Upper lobe of left lung (tissue), 6 donors: Measurements from ENCODE around the gene DLAT. TPM values are rescaled to one million over a fixed set of nuclear protein-coding genes. Genes with fewer than 3 reads are reported as not detected.
"Not testable (repeated sequence)": the region's sequence is repeated elsewhere in the genome, so short reads cannot be mapped to it uniquely, and the experiment has no call there.

ENCODE experiments used
- ATAC-seq, 2 donors: fragments of 200-7000 bp; cut with Tn5 transposase; one replicate each; pipeline ENCODE4 v1.9.1; 2022; ENCODE audit warnings: mild to moderate bottlenecking in 2 of 2, moderate library complexity in 2 of 2; ENCODE audit not compliant: low FRiP score in 2 of 2
- DNase-seq, 2 donors: peaks; one replicate each; pipeline ENCODE4 v3.0.0-alpha.2; 2019 to 2020
- H3K27ac ChIP-seq, 4 donors: fragments of 200-600 bp; sonication (generic); one replicate each; pipeline ENCODE4 v1.5.1; 2016 to 2019
- H3K27me3 ChIP-seq, 4 donors: fragments of 200-600 bp; sonication (generic); one replicate each; pipeline ENCODE4 v1.5.1; 2017 to 2019
- H3K36me3 ChIP-seq, 4 donors: fragments of 200-600 bp; sonication (generic); one replicate each; pipeline ENCODE4 v1.5.1; 2016 to 2019
- H3K4me1 ChIP-seq, 4 donors: fragments of 200-600 bp; sonication (generic); one replicate each; pipeline ENCODE4 v1.5.1; 2018 to 2019
- H3K4me3 ChIP-seq, 4 donors: fragments of 200-600 bp; sonication (generic); one replicate each; pipeline ENCODE4 v1.5.1; 2017 to 2019; ENCODE audit warnings: mild to moderate bottlenecking in 2 of 4, moderate library complexity in 1 of 4
- H3K9me3 ChIP-seq, 4 donors: fragments of 200-600 bp; sonication (generic); one replicate each; pipeline ENCODE4 v1.5.1; 2018 to 2019
- CTCF ChIP-seq, 6 experiments: fragments of 450-650 bp in 4 of 6; fragments of 200-600 bp in 2 of 6; sonication (generic) in 2 of 6; IDR thresholded peaks; one replicate each; pipeline ENCODE4 v1.5.1; 2016 to 2019; ENCODE audit warnings: antibody characterized with exemption in 6 of 6
- EP300 ChIP-seq, 4 donors: sonication (generic); formaldehyde crosslinking; IDR thresholded peaks; one replicate each; pipeline ENCODE4 v1.5.1; 2017; ENCODE audit warnings: antibody characterized with exemption in 4 of 4, control low read depth in 2 of 4
- POLR2A ChIP-seq, 4 donors: fragments of 450-650 bp; IDR thresholded peaks; one replicate each; pipeline ENCODE4 v1.5.1; 2016 to 2017; ENCODE audit warnings: antibody characterized with exemption in 4 of 4, mild to moderate bottlenecking in 2 of 4
- POLR2AphosphoS5 ChIP-seq, 2 donors: sonication (generic); formaldehyde crosslinking; IDR thresholded peaks; one replicate each; pipeline ENCODE4 v1.5.1; 2017; ENCODE audit warnings: antibody characterized with exemption in 2 of 2
- WGBS, 2 donors: methylation state at CpG; one replicate each; pipeline ENCODE4 v1.1.5; 2017 to 2018; 5-methylcytosine and 5-hydroxymethylcytosine counted together
- total RNA-seq, 6 donors: library from RNA; depleted of rRNA in 4 of 6; stranded (reverse); fragments of >200 nt in 4 of 6; gene quantifications; one replicate each; pipeline versions ENCODE4 v1.1.0 to v1.2.1, GENCODE V29; 2016 to 2021
- donor health status: DM: no; HTN: no; CAD: no; lungs with moderate emphysema.
- donor health status: DM: no; HTN: yes; CAD: no; lungs with severe emphysema.

DLAT gene
- total RNA-seq, 6 donors from 2014 or later, result 12.6 to 37.7 (median 27.2) TPM

- 91 to 93% methylated on average over 5 of the region's 5 CpGs for WGBS, 2 donors
- Histone ChIP-seq H3K9me3 (no peaks in the 10 kb centered on the region), H3K27me3 (no peaks in the 10 kb centered on the region), H3K36me3 (peaks cover 0 to 33% (median 5%) of the 10 kb centered on the region in 4 donors), H3K27ac (no peak overlapping the region), H3K4me1 (peaks cover 0 to 6% (median 3%) of the 10 kb centered on the region in 4 donors), H3K4me3 (no peak overlapping the region)
- TF ChIP-seq EP300 (IDR thresholded peaks at IDR 0.05) (no peak), CTCF (IDR thresholded peaks at IDR 0.05) (no peak), POLR2AphosphoS5 (IDR thresholded peaks at IDR 0.05) (no peak), POLR2A (IDR thresholded peaks at IDR 0.05) (no peak)
- DNase-seq (no peak), ATAC-seq (no peak)
Measured at GRCh38 chr11:112019066-112019465, 6.1 kb upstream of the DLAT start.

GRCh38 chr11:112023104-112023503, 2.1 kb upstream of the DLAT start:
- WGBS, 2 donors, result 87 to 92% methylated on average over 3 of the region's 3 CpGs
- H3K36me3 ChIP-seq, result peaks cover 0 to 31% (median 5%) of the 10 kb centered on the region in 4 donors
- H3K4me1 ChIP-seq, result peaks cover 10 to 16% (median 12%) of the 10 kb centered on the region in 4 donors
- no peaks in the 10 kb centered on the region for H3K27me3 ChIP-seq
- DNase-seq (no peak), ATAC-seq (no peak)
- no peak overlapping the region for H3K4me3 ChIP-seq
- no peak overlapping the region for H3K27ac ChIP-seq
- no peaks in the 10 kb centered on the region for H3K9me3 ChIP-seq
- TF ChIP-seq EP300 (IDR thresholded peaks at IDR 0.05) (no peak), POLR2A (IDR thresholded peaks at IDR 0.05) (no peak), POLR2AphosphoS5 (IDR thresholded peaks at IDR 0.05) (no peak), CTCF (IDR thresholded peaks at IDR 0.05) (no peak)

GRCh38 chr11:112024178-112024772, 933 bp upstream of the DLAT start:
- no peak for TF ChIP-seq POLR2A (IDR thresholded peaks at IDR 0.05)
- TF ChIP-seq EP300 (IDR thresholded peaks at IDR 0.05), result no peak
- TF ChIP-seq CTCF (IDR thresholded peaks at IDR 0.05), result no peak
- no peak for TF ChIP-seq POLR2AphosphoS5 (IDR thresholded peaks at IDR 0.05)
- ATAC-seq, result peak in 1 of 2 donors; percentile 35
- Histone ChIP-seq H3K27me3 (no peaks in the 10 kb centered on the region), H3K27ac (peak overlapping the region; percentile 79 to 94 (median 91)), H3K9me3 (no peaks in the 10 kb centered on the region), H3K4me3 (peak overlapping the region; percentile 82 to 94 (median 92)), H3K4me1 (peaks cover 10 to 16% (median 12%) of the 10 kb centered on the region in 4 donors), H3K36me3 (peaks cover 1 to 31% (median 12%) of the 10 kb centered on the region in 4 donors)
- 11 to 16% methylated on average over 10 of the region's 10 CpGs for WGBS, 2 donors
- no peak for DNase-seq

- peak in 1 of 2 donors; percentile 6 for ATAC-seq
Measured at GRCh38 chr11:112025707-112026106, 499 bp downstream of the DLAT start.

GRCh38 chr11:112026784-112027410, 1.7 kb downstream of the DLAT start:
- H3K27me3 ChIP-seq, H3K4me3 ChIP-seq, H3K9me3 ChIP-seq, ATAC-seq, H3K27ac ChIP-seq: not testable (repeated sequence)
- Histone ChIP-seq H3K36me3 (peaks cover 9 to 39% (median 28%) of the 10 kb centered on the region in 4 donors), H3K4me1 (peaks cover 10 to 16% (median 12%) of the 10 kb centered on the region in 4 donors)
- DNase-seq, result peak in 1 of 2 donors; percentile 63
- 95% methylated on average over 12 to 26 of the region's 49 CpGs for WGBS, 2 donors

More at GRCh38 chr11:112025707-112026106, 499 bp downstream of the DLAT start:
- Histone ChIP-seq H3K4me3 (peak overlapping the region; percentile 82 to 94 (median 92)), H3K27ac (peak overlapping the region; percentile 79 to 94 (median 91)), H3K4me1 (peaks cover 10 to 16% (median 12%) of the 10 kb centered on the region in 4 donors), H3K36me3 (peaks cover 9 to 36% (median 20%) of the 10 kb centered on the region in 4 donors), H3K9me3 (no peaks in the 10 kb centered on the region), H3K27me3 (no peaks in the 10 kb centered on the region)
- DNase-seq, result no peak
- TF ChIP-seq CTCF (IDR thresholded peaks at IDR 0.05) (no peak), POLR2A (IDR thresholded peaks at IDR 0.05) (no peak), POLR2AphosphoS5 (IDR thresholded peaks at IDR 0.05) (no peak), EP300 (IDR thresholded peaks at IDR 0.05) (no peak)
- WGBS, 2 donors, result 0% methylated on average over 5 to 8 of the region's 8 CpGs
